Smooth muscle cell (in vitro differentiated cells): ENCODE data around the gene PPP6R2. TPM values are rescaled to one million over a fixed set of nuclear protein-coding genes. Genes with fewer than 3 reads are reported as not detected.

ENCODE experiments used
- DNase-seq: peaks from one replicate; lab custom pipeline; 2025; ENCODE audit not compliant: unreplicated experiment; lab: John Stamatoyannopoulos, UW
- H2AFZ ChIP-seq: fragments of 200-600 bp; sonication (generic); 2 replicates; pipeline ENCODE4 v1.6.0; 2016; ENCODE audit warnings: antibody characterized with exemption, low read depth, mild to moderate bottlenecking
- H3F3A ChIP-seq: fragments of 200-600 bp; sonication (generic); 2 replicates; pipeline ENCODE4 v1.6.0; 2017; ENCODE audit warnings: antibody characterized with exemption, low read depth
- H3K27ac ChIP-seq: fragments of 200-600 bp; sonication (generic); 2 replicates; pipeline ENCODE4 v1.5.1; 2016; ENCODE audit warnings: low read depth, mild to moderate bottlenecking
- H3K27me3 ChIP-seq: fragments of 200-600 bp; sonication (generic); 2 replicates; pipeline ENCODE4 v1.6.1; 2016; ENCODE audit warnings: low read depth, mild to moderate bottlenecking
- H3K36me3 ChIP-seq: fragments of 200-600 bp; sonication (generic); 2 replicates; pipeline ENCODE4 v1.5.1; 2016; ENCODE audit warnings: low read depth
- H3K4me1 ChIP-seq: fragments of 200-600 bp; sonication (generic); 2 replicates; pipeline ENCODE4 v1.5.1; 2016; ENCODE audit warnings: low read depth
- H3K4me2 ChIP-seq: fragments of 200-600 bp; sonication (generic); 2 replicates; pipeline ENCODE4 v1.6.0; 2016; ENCODE audit warnings: mild to moderate bottlenecking
- H3K4me3 ChIP-seq: fragments of 200-600 bp; sonication (generic); 2 replicates; pipeline ENCODE4 v1.5.1; 2016; ENCODE audit warnings: mild to moderate bottlenecking
- H3K79me2 ChIP-seq: fragments of 200-600 bp; sonication (generic); 2 replicates; pipeline ENCODE4 v1.6.0; 2016; ENCODE audit warnings: low read depth, mild to moderate bottlenecking
- H3K9ac ChIP-seq: fragments of 200-600 bp; sonication (generic); 2 replicates; pipeline ENCODE4 v1.6.0; 2016; ENCODE audit warnings: low read depth
- H3K9me3 ChIP-seq: fragments of 200-600 bp; sonication (generic); replicated peaks from 2 replicates; pipeline ENCODE4 v1.5.1; 2016; ENCODE audit warnings: low read depth
- H4K20me1 ChIP-seq: fragments of 200-600 bp; sonication (generic); 2 replicates; pipeline ENCODE4 v1.6.0; 2016; ENCODE audit warnings: low read depth
- CTCF ChIP-seq: fragments of 200-600 bp; sonication (generic); IDR thresholded peaks from 2 replicates; pipeline ENCODE4 v1.5.1; 2017; ENCODE audit warnings: borderline replicate concordance, mild to moderate bottlenecking, antibody characterized with exemption; ENCODE audit not compliant: insufficient read depth, poor library complexity, severe bottlenecking
- whole genome bisulfite sequencing: methylation state at CpG from one replicate; pipeline ENCODE4 v1.1.7; 2016; ENCODE audit warnings: low lambda C conversion rate; 5-methylcytosine and 5-hydroxymethylcytosine counted together
- polyA plus RNA-seq: library from polyadenylated mRNA; unstranded; fragments of >200 nt; fragmentation: Nextera tagmentation; extraction: Ambion mirVana; gene quantifications from 2 replicates; pipeline ENCODE4 v1.2.1, GENCODE V29; 2016
- total RNA-seq: library from RNA; depleted of rRNA; stranded (reverse); fragments of >200 nt; gene quantifications from 2 replicates; pipeline ENCODE4 v1.2.3, GENCODE V29; 2014

PPP6R2 gene
- total and polyA plus RNA-seq, 2 experiments from 2014 or later: 24.6 to 36.3 TPM

GRCh38 chr22:50482107-50483074, 139.3 kb downstream of the PPP6R2 start:
- Histone ChIP-seq H3F3A (peaks cover 5% of the 10 kb centered on the region), H4K20me1 (no peaks in the 10 kb centered on the region), H3K9me3 (no peaks in the 10 kb centered on the region), H3K79me2 (peaks cover 5% of the 10 kb centered on the region), H2AFZ (no peak overlapping the region), H3K27ac (no peak overlapping the region), H3K27me3 (no peaks in the 10 kb centered on the region), H3K9ac (peak overlapping the region; percentile 73), H3K36me3 (no peaks in the 10 kb centered on the region), H3K4me1 (peaks cover 3% of the 10 kb centered on the region), H3K4me2 (peak overlapping the region; percentile 88), H3K4me3 (peak overlapping the region; percentile 59)
- WGBS: 83% methylated on average over 30 of the region's 35 CpGs
- no peak for TF ChIP-seq CTCF
- DNase-seq: no peak

GRCh38 chr22:50483106-50483505, 140.0 kb downstream of the PPP6R2 start:
- Histone ChIP-seq H3K4me3 (no peak overlapping the region), H3K9ac (no peak overlapping the region), H3K27ac (no peak overlapping the region), H3K9me3 (no peaks in the 10 kb centered on the region), H4K20me1 (no peaks in the 10 kb centered on the region), H3K27me3 (no peaks in the 10 kb centered on the region), H3K4me1 (peaks cover 3% of the 10 kb centered on the region), H3K4me2 (peak overlapping the region; percentile 88), H2AFZ (no peak overlapping the region), H3F3A (peaks cover 5% of the 10 kb centered on the region), H3K36me3 (no peaks in the 10 kb centered on the region), H3K79me2 (peaks cover 5% of the 10 kb centered on the region)
- no peak for TF ChIP-seq CTCF
- WGBS: 94% methylated on average over 10 of the region's 10 CpGs
- DNase-seq: no peak

GRCh38 chr22:50483556-50483955, 140.4 kb downstream of the PPP6R2 start:
- Histone ChIP-seq H4K20me1 (no peaks in the 10 kb centered on the region), H3K4me1 (peaks cover 3% of the 10 kb centered on the region), H3K9me3 (no peaks in the 10 kb centered on the region), H3K4me2 (no peak overlapping the region), H3K27ac (no peak overlapping the region), H3K9ac (no peak overlapping the region), H3K27me3 (no peaks in the 10 kb centered on the region), H2AFZ (no peak overlapping the region), H3F3A (peaks cover 5% of the 10 kb centered on the region), H3K36me3 (no peaks in the 10 kb centered on the region), H3K4me3 (no peak overlapping the region), H3K79me2 (peaks cover 5% of the 10 kb centered on the region)
- no peak for TF ChIP-seq CTCF
- DNase-seq: no peak
- 99% methylated on average over 8 of the region's 8 CpGs for WGBS
